HG03565 (cell line): ENCODE measurements around the gene STAG1.
"Not testable (repeated sequence)": the region's sequence is repeated elsewhere in the genome, so short reads cannot be mapped to it uniquely, and the experiment has no call there.

Source experiments
- ATAC-seq: cut with Tn5 transposase; IDR thresholded peaks from one replicate; pipeline ENCODE4 v1.9.1; 2021; ENCODE audit warnings: mild to moderate bottlenecking, moderate library complexity; ENCODE audit not compliant: unreplicated experiment

The STAG1 gene

GRCh38 chr3:136708333-136708985 lies 43.7 kb downstream of the STAG1 start:
- ATAC-seq, result no peak

GRCh38 chr3:136703429-136703828 lies 48.7 kb downstream of the STAG1 start:
- no peak for ATAC-seq

GRCh38 chr3:136699271-136699828 lies 52.8 kb downstream of the STAG1 start:
- no peak for ATAC-seq

- ATAC-seq, result no peak
Observed at GRCh38 chr3:136698361-136698760, 53.8 kb downstream of the STAG1 start.

GRCh38 chr3:136696797-136697196 lies 55.4 kb downstream of the STAG1 start:
- ATAC-seq, result no peak

GRCh38 chr3:136694321-136694720 lies 57.9 kb downstream of the STAG1 start:
- no peak for ATAC-seq

- no peak for ATAC-seq
Observed at GRCh38 chr3:136690599-136690998, 61.6 kb downstream of the STAG1 start.

GRCh38 chr3:136685882-136686281 lies 66.3 kb downstream of the STAG1 start:
- no peak for ATAC-seq

GRCh38 chr3:136682740-136683312 lies 69.4 kb downstream of the STAG1 start:
- ATAC-seq, result no peak

- no peak for ATAC-seq
Observed at GRCh38 chr3:136678981-136679380, 73.2 kb downstream of the STAG1 start.

GRCh38 chr3:136676009-136676408 lies 76.2 kb downstream of the STAG1 start:
- no peak for ATAC-seq

- ATAC-seq, result no peak
Observed at GRCh38 chr3:136675150-136675858, 76.9 kb downstream of the STAG1 start.

- no peak for ATAC-seq
Observed at GRCh38 chr3:136672457-136672856, 79.7 kb downstream of the STAG1 start.

GRCh38 chr3:136671921-136672320 lies 80.3 kb downstream of the STAG1 start:
- no peak for ATAC-seq

GRCh38 chr3:136670166-136670565 lies 82.0 kb downstream of the STAG1 start:
- ATAC-seq, result no peak

- no peak for ATAC-seq
Observed at GRCh38 chr3:136667081-136667480, 85.1 kb downstream of the STAG1 start.

- not testable (repeated sequence) for ATAC-seq
Observed at GRCh38 chr3:136666301-136666700, 85.9 kb downstream of the STAG1 start.

GRCh38 chr3:136664771-136665170 lies 87.4 kb downstream of the STAG1 start:
- no peak for ATAC-seq

- ATAC-seq, result no peak
Observed at GRCh38 chr3:136661282-136661681, 90.9 kb downstream of the STAG1 start.

GRCh38 chr3:136658946-136659682 lies 93.1 kb downstream of the STAG1 start:
- no peak for ATAC-seq

GRCh38 chr3:136657526-136657925 lies 94.7 kb downstream of the STAG1 start:
- no peak for ATAC-seq
